Thymus (tissue), 11 donors: ENCODE measurements around the gene NARF. TPM values are rescaled to one million over a fixed set of nuclear protein-coding genes. Genes with fewer than 3 reads are reported as not detected.

Source experiments
- DNase-seq, 9 donors: peaks; one replicate each; pipeline ENCODE4 v3.0.0-alpha.2; 2013; ENCODE audit warnings: low spot score in 9 of 9, low read depth in 6 of 9, missing footprints in 1 of 9
- H3K27ac ChIP-seq, 2 donors: one replicate each; pipeline ENCODE4 v1.5.1; 2013; ENCODE audit warnings: control low read depth in 1 of 2, low read depth in 1 of 2, low read length in 1 of 2, mild to moderate bottlenecking in 1 of 2, moderate library complexity in 1 of 2
- H3K27me3 ChIP-seq, 2 donors: one replicate each; pipeline ENCODE4 v1.5.1; 2013; ENCODE audit warnings: low read length in 1 of 2; ENCODE audit not compliant: control insufficient read depth in 2 of 2, insufficient read depth in 1 of 2
- H3K36me3 ChIP-seq, 2 donors: one replicate each; pipeline ENCODE4 v1.5.1; 2013; ENCODE audit warnings: low read length in 1 of 2, mild to moderate bottlenecking in 1 of 2, moderate library complexity in 1 of 2; ENCODE audit not compliant: control insufficient read depth in 2 of 2, insufficient read depth in 2 of 2
- H3K4me1 ChIP-seq, 2 donors: one replicate each; pipeline ENCODE4 v1.5.1; 2013; ENCODE audit warnings: low read length in 2 of 2; ENCODE audit not compliant: control insufficient read depth in 2 of 2, insufficient read depth in 2 of 2
- H3K4me3 ChIP-seq, 2 donors: one replicate each; pipeline ENCODE4 v1.5.1; 2013; ENCODE audit warnings: low read length in 2 of 2, control low read depth in 1 of 2, mild to moderate bottlenecking in 1 of 2
- H3K9me3 ChIP-seq, 2 donors: one replicate each; pipeline ENCODE4 v1.5.1; 2013; ENCODE audit warnings: low read length in 1 of 2, mild to moderate bottlenecking in 1 of 2; ENCODE audit not compliant: control insufficient read depth in 2 of 2, insufficient read depth in 1 of 2
- WGBS: extraction: QIAGEN DNeasy Blood & Tissue Kit; methylation state at CpG from one replicate; pipeline ENCODE4 v1.1.7; 2013; 5-methylcytosine and 5-hydroxymethylcytosine counted together
- polyA plus RNA-seq: library from polyadenylated mRNA; stranded (reverse); fragments of 200-250 nt; gene quantifications from one replicate; pipeline ENCODE4 v1.2.3, GENCODE V29; 2013
- total RNA-seq: library from RNA; stranded (reverse); fragments of 120-200 nt; gene quantifications from one replicate; pipeline ENCODE4 v1.2.4, GENCODE V29; 2013
- donor health status: healthy.

NARF gene
- total and polyA plus RNA-seq, 2 donors = 60.0 to 137 TPM

DNA sequence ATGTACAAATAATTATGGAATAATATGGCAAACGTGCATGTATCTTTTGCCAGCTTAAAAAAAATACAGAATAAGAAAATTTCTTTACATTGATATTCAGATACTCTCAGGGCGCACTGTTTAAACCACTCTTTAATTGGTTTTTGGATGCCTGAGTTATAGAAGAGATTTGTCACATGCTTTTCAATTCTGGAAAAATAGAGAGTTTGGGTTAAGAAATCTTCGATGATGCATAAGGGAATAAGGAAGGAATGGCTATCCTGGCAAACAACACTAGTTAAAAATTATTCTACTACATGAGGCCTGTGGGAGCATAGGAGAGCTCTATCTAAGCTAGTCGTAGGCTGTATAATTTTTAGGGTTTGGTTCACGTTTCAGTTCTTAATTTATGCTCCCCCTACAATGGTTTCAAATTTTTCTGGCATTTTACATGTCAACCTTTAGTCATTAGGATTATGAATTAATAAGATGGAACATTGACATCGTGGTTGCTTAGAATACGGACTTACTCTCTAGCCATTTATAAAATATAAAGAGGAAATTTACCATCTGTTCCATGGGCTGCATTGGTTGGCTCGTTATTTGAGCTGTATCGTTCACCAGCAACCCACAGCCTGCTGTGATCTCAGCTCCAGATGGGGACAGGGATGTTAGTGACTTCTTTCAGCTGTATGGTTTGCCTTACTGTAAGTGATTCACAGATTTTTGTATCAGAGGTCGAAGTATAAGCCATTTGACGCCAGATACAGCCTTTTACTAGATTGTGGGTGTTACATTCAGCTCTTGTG lies 15.9 kb downstream of the NARF start:
- DNase-seq = no peak
- Histone ChIP-seq H3K27me3 (no peaks in the 10 kb centered on the region), H3K4me1 (peaks cover 0 to 12% of the 10 kb centered on the region in 2 donors), H3K4me3 (no peak overlapping the region), H3K36me3 (peaks cover 79 to 80% of the 10 kb centered on the region in 2 donors), H3K9me3 (no peaks in the 10 kb centered on the region), H3K27ac (no peak overlapping the region)
- 97% methylated on average over 11 of the region's 11 CpGs for WGBS

GRCh38 chr17:82475458-82475857 lies 16.9 kb downstream of the NARF start:
- H3K36me3 ChIP-seq = peaks cover 81% of the 10 kb centered on the region in 2 donors
- 94% methylated on average over 8 of the region's 8 CpGs for WGBS

DNA sequence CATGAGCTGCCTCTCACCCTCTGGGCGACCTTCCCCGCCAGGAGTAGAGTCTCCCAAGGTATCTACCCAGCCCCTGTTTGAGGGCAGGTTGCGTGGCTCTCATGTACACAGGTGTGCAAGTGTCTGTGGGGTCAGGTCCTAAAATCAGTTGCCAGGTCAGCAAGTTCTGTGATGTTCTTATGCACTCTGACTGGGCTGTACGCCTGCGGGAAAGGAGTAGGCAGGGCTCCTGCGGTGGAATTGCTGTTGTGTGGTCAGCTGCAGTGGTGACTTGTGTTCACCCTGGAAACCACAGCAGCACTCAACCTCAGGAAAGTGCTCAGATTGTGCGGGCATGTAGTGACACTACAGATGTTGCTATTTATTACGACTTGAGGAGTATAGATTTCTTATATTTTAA lies 19.4 kb downstream of the NARF start:
- Histone ChIP-seq H3K27ac (no peak overlapping the region), H3K36me3 (peaks cover 89 to 92% of the 10 kb centered on the region in 2 donors), H3K9me3 (no peaks in the 10 kb centered on the region), H3K27me3 (no peaks in the 10 kb centered on the region), H3K4me1 (peaks cover 0 to 12% of the 10 kb centered on the region in 2 donors), H3K4me3 (no peak overlapping the region)
- no peak for DNase-seq
- WGBS = 59% methylated on average over 8 of the region's 8 CpGs

More at GRCh38 chr17:82475458-82475857, 16.9 kb downstream of the NARF start:
- no peak for DNase-seq
- no peak overlapping the region for H3K4me3 ChIP-seq
- H3K27ac ChIP-seq = no peak overlapping the region
- no peaks in the 10 kb centered on the region for H3K9me3 ChIP-seq
- no peaks in the 10 kb centered on the region for H3K27me3 ChIP-seq
- peaks cover 0 to 12% of the 10 kb centered on the region in 2 donors for H3K4me1 ChIP-seq

GRCh38 chr17:82479602-82480001 lies 21.1 kb downstream of the NARF start:
- no peaks in the 10 kb centered on the region for H3K9me3 ChIP-seq
- H3K4me3 ChIP-seq = no peak overlapping the region
- WGBS = 94% methylated on average over 5 of the region's 5 CpGs
- H3K27ac ChIP-seq = no peak overlapping the region
- peaks cover 93 to 97% of the 10 kb centered on the region in 2 donors for H3K36me3 ChIP-seq
- H3K27me3 ChIP-seq = no peaks in the 10 kb centered on the region
- DNase-seq = no peak
- peaks cover 0 to 12% of the 10 kb centered on the region in 2 donors for H3K4me1 ChIP-seq

DNA sequence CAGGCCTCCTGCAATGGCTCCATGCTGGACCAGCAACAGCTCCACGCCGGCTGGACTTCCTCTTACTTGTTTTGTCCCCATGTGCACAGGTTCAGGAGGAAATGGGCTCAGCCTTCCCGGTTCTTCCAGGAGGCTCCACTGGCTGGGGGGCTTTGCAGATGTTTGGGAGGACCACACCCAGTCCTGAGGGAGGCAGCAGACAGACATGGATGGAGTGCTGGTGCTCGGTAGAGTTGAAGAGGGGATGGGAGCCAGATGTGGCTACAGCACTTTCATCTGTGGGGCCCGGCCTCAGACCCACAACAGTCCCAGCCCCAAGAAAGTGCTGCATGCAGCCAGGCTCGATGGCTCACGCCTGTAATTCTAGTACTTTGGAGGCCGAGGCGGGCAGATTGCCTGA lies 21.8 kb downstream of the NARF start:
- H3K9me3 ChIP-seq = no peaks in the 10 kb centered on the region
- WGBS = 90% methylated on average over 9 of the region's 9 CpGs
- H3K4me3 ChIP-seq = no peak overlapping the region
- H3K27ac ChIP-seq = no peak overlapping the region
- no peak for DNase-seq
- H3K4me1 ChIP-seq = peaks cover 0 to 12% of the 10 kb centered on the region in 2 donors
- H3K27me3 ChIP-seq = no peaks in the 10 kb centered on the region
- H3K36me3 ChIP-seq = peaks cover 92 to 96% of the 10 kb centered on the region in 2 donors

DNA sequence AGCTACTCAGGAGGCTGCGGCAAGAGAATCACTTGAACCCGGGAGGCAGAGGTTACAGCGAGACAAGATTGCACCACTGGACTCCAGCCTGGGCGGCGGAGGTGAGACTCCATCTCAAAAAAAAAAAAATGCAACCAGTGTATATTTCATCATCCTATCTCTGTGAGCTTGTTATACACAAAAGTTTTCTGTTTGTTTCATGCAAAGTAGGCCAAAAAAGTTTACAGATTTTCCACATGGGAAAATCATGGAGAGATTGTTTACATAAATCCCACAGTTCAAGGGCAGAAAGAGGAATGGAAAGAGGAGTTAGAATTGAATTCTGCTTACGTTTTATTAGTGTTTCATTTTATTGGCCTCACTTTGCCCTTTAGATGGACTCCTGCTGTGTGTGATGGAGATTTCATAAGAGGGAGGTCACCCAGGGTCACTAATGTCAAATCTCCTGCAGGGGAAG lies 24.7 kb downstream of the NARF start:
- WGBS = 89% methylated on average over 6 of the region's 6 CpGs
- no peak for DNase-seq
- Histone ChIP-seq H3K9me3 (no peaks in the 10 kb centered on the region), H3K4me3 (no peak overlapping the region), H3K27ac (no peak overlapping the region), H3K36me3 (peaks cover 96 to 97% of the 10 kb centered on the region in 2 donors), H3K27me3 (no peaks in the 10 kb centered on the region), H3K4me1 (peaks cover 0 to 6% of the 10 kb centered on the region in 2 donors)

DNA sequence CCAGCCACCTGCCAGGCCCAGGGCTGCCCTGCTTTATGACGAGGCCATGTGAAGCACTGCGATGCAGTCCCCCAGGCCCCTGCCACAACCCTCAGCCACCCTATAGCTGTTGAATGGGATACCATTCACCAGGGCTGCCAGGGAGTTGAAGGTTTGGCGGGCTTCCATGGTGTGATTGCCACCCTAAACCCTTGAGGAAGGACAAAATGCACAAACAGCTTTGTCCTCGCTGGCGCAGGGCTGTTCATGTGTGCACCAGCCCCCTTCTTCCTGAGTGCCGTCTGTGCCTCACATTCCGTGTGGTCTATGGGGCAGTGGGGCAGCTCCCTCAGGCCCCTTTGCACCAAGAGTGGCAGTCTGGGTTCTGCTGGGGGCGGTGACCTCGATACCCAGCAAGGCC lies 25.3 kb downstream of the NARF start:
- DNase-seq = no peak
- WGBS = 98% methylated on average over 9 of the region's 9 CpGs

GRCh38 chr17:82486231-82487094 lies 27.9 kb downstream of the NARF start:
- peaks cover 74 to 80% of the 10 kb centered on the region in 2 donors for H3K36me3 ChIP-seq

More for the DNA sequence above, 25.3 kb downstream of the NARF start:
- Histone ChIP-seq H3K4me1 (peaks cover 0 to 3% of the 10 kb centered on the region in 2 donors), H3K27me3 (no peaks in the 10 kb centered on the region), H3K4me3 (no peak overlapping the region), H3K27ac (no peak overlapping the region), H3K9me3 (no peaks in the 10 kb centered on the region), H3K36me3 (peaks cover 90 to 96% of the 10 kb centered on the region in 2 donors)

GRCh38 chr17:82487910-82488309 lies 29.4 kb downstream of the NARF start:
- no peak for DNase-seq
- Histone ChIP-seq H3K9me3 (no peaks in the 10 kb centered on the region), H3K4me3 (no peak overlapping the region), H3K27me3 (no peaks in the 10 kb centered on the region), H3K4me1 (peaks cover 8 to 18% of the 10 kb centered on the region in 2 donors), H3K27ac (no peak overlapping the region), H3K36me3 (peaks cover 59 to 66% of the 10 kb centered on the region in 2 donors)
- WGBS = 98% methylated on average over 14 of the region's 14 CpGs

More at GRCh38 chr17:82486231-82487094, 27.9 kb downstream of the NARF start:
- peaks cover 8 to 18% of the 10 kb centered on the region in 2 donors for H3K4me1 ChIP-seq
- no peak for DNase-seq
- H3K27ac ChIP-seq = peak overlapping the region in 1 of 2 donors; percentile 37
- H3K9me3 ChIP-seq = no peaks in the 10 kb centered on the region
- WGBS = 97% methylated on average over 13 of the region's 13 CpGs
- no peak overlapping the region for H3K4me3 ChIP-seq
- no peaks in the 10 kb centered on the region for H3K27me3 ChIP-seq
